SU-DHL-6 (cell line): Measurements from ENCODE around the gene FBXO4.

Experiments used
- EZH2phosphoT487 ChIP-seq: fragments of 200-600 bp; sonication (generic), shearing (Covaris generic); conservative IDR thresholded peaks from 2 replicates; pipeline ENCODE4 v1.6.1; 2018; ENCODE audit warnings: mild to moderate bottlenecking, antibody characterized with exemption, low read length, moderate library complexity, mixed read lengths
- TF ChIP-seq, protein P1 (sequence below): fragments of 200-600 bp; sonication (generic); IDR thresholded peaks from one replicate; pipeline ENCODE4 v1.5.1; 2017; ENCODE audit warnings: antibody characterized with exemption, mild to moderate bottlenecking, low read length, moderate library complexity; ENCODE audit not compliant: insufficient read depth, poor library complexity, severe bottlenecking

DNA sequence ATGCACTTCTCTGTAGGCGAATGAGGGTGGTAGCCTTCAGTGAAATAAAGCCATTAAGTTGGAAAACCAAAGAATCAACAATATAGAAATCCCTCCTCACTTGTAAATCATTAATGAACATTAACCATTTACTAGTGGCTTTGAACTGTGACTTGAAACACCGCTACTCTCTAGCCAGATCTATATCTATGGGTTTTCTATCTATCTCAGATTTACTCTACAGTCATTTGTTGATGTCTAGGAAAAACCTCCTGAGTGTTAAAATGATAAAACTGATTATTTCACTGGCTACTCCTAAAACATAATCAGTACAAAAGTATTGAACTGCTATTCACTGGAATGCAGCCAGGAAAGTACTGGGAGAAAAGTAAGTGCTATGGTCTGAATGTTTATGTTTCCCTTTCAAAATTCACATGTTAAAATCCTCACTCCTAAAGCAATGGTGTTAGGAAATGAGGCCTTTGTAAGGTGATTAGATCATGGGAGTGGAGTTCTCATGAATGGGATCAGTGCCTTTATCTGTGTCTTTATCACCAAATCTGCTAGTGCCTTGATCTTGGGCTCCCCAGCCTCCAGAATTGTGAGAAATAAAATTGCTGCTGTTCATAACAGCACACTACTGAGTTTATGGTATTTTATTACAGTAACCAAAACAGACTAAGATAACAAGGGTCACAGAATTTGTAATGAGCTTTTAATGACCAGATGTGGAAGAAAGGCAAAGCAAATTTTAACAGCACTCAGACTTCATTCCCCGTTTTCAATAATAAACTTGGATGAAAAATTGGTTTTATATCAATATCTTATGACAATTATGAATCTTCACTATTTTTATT, 46.2 kb upstream of the FBXO4 start:
- TF ChIP-seq, protein P1, sequence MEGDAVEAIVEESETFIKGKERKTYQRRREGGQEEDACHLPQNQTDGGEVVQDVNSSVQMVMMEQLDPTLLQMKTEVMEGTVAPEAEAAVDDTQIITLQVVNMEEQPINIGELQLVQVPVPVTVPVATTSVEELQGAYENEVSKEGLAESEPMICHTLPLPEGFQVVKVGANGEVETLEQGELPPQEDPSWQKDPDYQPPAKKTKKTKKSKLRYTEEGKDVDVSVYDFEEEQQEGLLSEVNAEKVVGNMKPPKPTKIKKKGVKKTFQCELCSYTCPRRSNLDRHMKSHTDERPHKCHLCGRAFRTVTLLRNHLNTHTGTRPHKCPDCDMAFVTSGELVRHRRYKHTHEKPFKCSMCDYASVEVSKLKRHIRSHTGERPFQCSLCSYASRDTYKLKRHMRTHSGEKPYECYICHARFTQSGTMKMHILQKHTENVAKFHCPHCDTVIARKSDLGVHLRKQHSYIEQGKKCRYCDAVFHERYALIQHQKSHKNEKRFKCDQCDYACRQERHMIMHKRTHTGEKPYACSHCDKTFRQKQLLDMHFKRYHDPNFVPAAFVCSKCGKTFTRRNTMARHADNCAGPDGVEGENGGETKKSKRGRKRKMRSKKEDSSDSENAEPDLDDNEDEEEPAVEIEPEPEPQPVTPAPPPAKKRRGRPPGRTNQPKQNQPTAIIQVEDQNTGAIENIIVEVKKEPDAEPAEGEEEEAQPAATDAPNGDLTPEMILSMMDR = no peak
- no peak for TF ChIP-seq EZH2phosphoT487
